Spleen (tissue), 7 donors: ENCODE data around the gene CRP.

Experiments
- POLR2A ChIP-seq, 3 donors: fragments of 450-650 bp; IDR thresholded peaks; one replicate each; pipeline ENCODE4 v1.5.1; 2017; ENCODE audit warnings: antibody characterized with exemption in 3 of 3, mild to moderate bottlenecking in 1 of 3
- TF ChIP-seq, protein P1 (sequence below), 11 experiments: fragments of 200-600 bp in 7 of 11; fragments of 450-650 bp in 4 of 11; sonication (generic) in 4 of 11; IDR thresholded peaks in 8 of 11; conservative IDR thresholded peaks in 3 of 11; 1 replicate in 7 of 11; 2 replicates in 4 of 11; pipeline versions ENCODE4 v1.4.0 to v1.8.0; 2016 to 2021; ENCODE audit warnings: antibody characterized with exemption in 11 of 11, inconsistent platforms in 4 of 11, mild to moderate bottlenecking in 1 of 11
- donor health status: DM: no; HTN: no; CAD: no; lungs with moderate emphysema.
- donor health status: DM: no; HTN: no; CAD: no.
- donor health status: DM: no; HTN: no; CAD: no.

DNA sequence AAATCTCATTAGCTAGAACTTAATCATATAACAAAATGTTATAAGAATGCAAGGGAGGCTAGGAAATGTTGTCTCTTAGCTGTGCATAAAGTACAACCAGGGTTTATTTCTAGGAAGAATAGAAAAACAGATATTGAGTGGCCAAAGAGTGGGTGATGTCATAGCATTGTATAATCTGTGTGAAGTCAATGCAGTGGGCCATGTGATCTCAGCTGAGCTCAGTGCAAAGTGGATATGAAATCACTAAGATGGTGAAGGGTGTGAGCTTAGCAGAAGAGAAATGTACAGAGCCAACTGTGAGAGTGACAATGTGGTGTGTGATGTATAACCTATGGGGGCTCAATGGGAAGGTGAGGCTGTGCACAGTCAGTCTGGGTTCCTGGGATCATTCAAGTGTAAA lies 36.6 kb upstream of the CRP start:
- TF ChIP-seq, protein P1, sequence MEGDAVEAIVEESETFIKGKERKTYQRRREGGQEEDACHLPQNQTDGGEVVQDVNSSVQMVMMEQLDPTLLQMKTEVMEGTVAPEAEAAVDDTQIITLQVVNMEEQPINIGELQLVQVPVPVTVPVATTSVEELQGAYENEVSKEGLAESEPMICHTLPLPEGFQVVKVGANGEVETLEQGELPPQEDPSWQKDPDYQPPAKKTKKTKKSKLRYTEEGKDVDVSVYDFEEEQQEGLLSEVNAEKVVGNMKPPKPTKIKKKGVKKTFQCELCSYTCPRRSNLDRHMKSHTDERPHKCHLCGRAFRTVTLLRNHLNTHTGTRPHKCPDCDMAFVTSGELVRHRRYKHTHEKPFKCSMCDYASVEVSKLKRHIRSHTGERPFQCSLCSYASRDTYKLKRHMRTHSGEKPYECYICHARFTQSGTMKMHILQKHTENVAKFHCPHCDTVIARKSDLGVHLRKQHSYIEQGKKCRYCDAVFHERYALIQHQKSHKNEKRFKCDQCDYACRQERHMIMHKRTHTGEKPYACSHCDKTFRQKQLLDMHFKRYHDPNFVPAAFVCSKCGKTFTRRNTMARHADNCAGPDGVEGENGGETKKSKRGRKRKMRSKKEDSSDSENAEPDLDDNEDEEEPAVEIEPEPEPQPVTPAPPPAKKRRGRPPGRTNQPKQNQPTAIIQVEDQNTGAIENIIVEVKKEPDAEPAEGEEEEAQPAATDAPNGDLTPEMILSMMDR (IDR thresholded peaks at IDR 0.05 in 8 of 11, conservative IDR thresholded peaks at IDR 0.05 in 3 of 11), result no peak
- TF ChIP-seq POLR2A (IDR thresholded peaks at IDR 0.05), result no peak
